HEK293 (cell line): ENCODE results near the gene CDK19.

Experiments used
- CTCF ChIA-PET: fragments of 350-600 bp; formaldehyde crosslinking; extraction: SDS; loops from one replicate; lab custom pipeline; 2021; ENCODE audit warnings: antibody characterized with exemption; lab: Yijun Ruan, JAX
- POLR2A ChIA-PET: fragments of 300-600 bp; formaldehyde crosslinking; extraction: SDS; loops from one replicate; lab custom pipeline; 2020; ENCODE audit warnings: antibody characterized with exemption, inconsistent platforms; lab: Yijun Ruan, JAX
- H3K27ac ChIP-seq: fragments of 200-500 bp; sonication (Bioruptor generic); 2 replicates; pipeline ENCODE4 v1.5.1; 2014; ENCODE audit warnings: low read depth, low read length, control low read depth, inconsistent platforms; ENCODE audit errors: extremely low read depth
- H3K36me3 ChIP-seq, 2 experiments: fragments of 200-500 bp in 1 of 2; sonication (Bioruptor generic) in 1 of 2; 1 replicate in 1 of 2; 2 replicates in 1 of 2; pipeline ENCODE4 v1.5.1; 2014 to 2017; ENCODE audit warnings: inconsistent platforms in 2 of 2, low read length in 2 of 2; ENCODE audit not compliant: control insufficient read depth in 2 of 2, insufficient read depth in 1 of 2
- H3K4me1 ChIP-seq: fragments of 200-500 bp; sonication (Bioruptor generic); 2 replicates; pipeline ENCODE4 v1.5.1; 2014; ENCODE audit warnings: mild to moderate bottlenecking, low read length, inconsistent platforms; ENCODE audit not compliant: control insufficient read depth, insufficient read depth
- H3K4me3 ChIP-seq: 2 replicates; pipeline ENCODE4 v1.5.1; 2011; ENCODE audit warnings: low read depth, mild to moderate bottlenecking, control low read depth, low read length, moderate library complexity
- H3K9me3 ChIP-seq: fragments of 200-500 bp; sonication (Bioruptor generic); 2 replicates; pipeline ENCODE4 v1.5.1; 2014; ENCODE audit warnings: low read depth, low read length, inconsistent platforms; ENCODE audit not compliant: control insufficient read depth, insufficient read depth
- ATF2 ChIP-seq: fragments of 450-650 bp; formaldehyde crosslinking; IDR thresholded peaks from 2 replicates; pipeline ENCODE4 v1.5.1; 2016; ENCODE audit warnings: missing biosample characterization, missing genetic modification characterization, low read depth
- BCL11B ChIP-seq: fragments of 450-650 bp; formaldehyde crosslinking; IDR thresholded peaks from 2 replicates; pipeline ENCODE4 v1.5.1; 2016; ENCODE audit warnings: low read depth, missing biosample characterization, missing genetic modification characterization
- ELK4 ChIP-seq: IDR thresholded peaks from 2 replicates; pipeline ENCODE4 v1.6.1; 2011; ENCODE audit warnings: mild to moderate bottlenecking, low read depth, low read length, borderline replicate concordance
- GLI2 ChIP-seq: fragments of 450-650 bp; formaldehyde crosslinking; IDR thresholded peaks from 2 replicates; pipeline ENCODE4; 2017; ENCODE audit warnings: missing biosample characterization, missing genetic modification characterization, low read depth, borderline replicate concordance
- GLIS1 ChIP-seq: fragments of 450-650 bp; formaldehyde crosslinking; IDR thresholded peaks from 2 replicates; pipeline ENCODE4 v1.5.1; 2016; ENCODE audit warnings: missing biosample characterization, missing genetic modification characterization
- KLF7 ChIP-seq: fragments of 450-650 bp; formaldehyde crosslinking; IDR thresholded peaks from 2 replicates; pipeline ENCODE4 v1.5.1; 2016; ENCODE audit warnings: missing biosample characterization, missing genetic modification characterization, borderline replicate concordance
- KLF8 ChIP-seq: fragments of 450-650 bp; formaldehyde crosslinking; IDR thresholded peaks from 2 replicates; pipeline ENCODE4 v1.5.1; 2016; ENCODE audit warnings: missing biosample characterization, missing genetic modification characterization
- MEIS1 ChIP-seq: sonication (generic); formaldehyde crosslinking; IDR thresholded peaks from 2 replicates; pipeline ENCODE4 v1.8.1; 2022; ENCODE audit warnings: missing genetic modification reagents, mild to moderate bottlenecking, borderline replicate concordance
- PBX3 ChIP-seq: sonication (generic); formaldehyde crosslinking; IDR thresholded peaks from 2 replicates; pipeline ENCODE4 v1.8.1; 2022; ENCODE audit warnings: mild to moderate bottlenecking, moderate library complexity, missing genetic modification reagents
- RBAK ChIP-seq: fragments of 450-650 bp; formaldehyde crosslinking; IDR thresholded peaks from 2 replicates; pipeline ENCODE4 v1.5.1; 2016; ENCODE audit warnings: missing biosample characterization, missing genetic modification characterization
- SCRT1 ChIP-seq: fragments of 450-650 bp; formaldehyde crosslinking; IDR thresholded peaks from 2 replicates; pipeline ENCODE4 v1.5.1; 2016; ENCODE audit warnings: missing biosample characterization, missing genetic modification characterization, borderline replicate concordance
- YY1 ChIP-seq: fragments of 450-650 bp; formaldehyde crosslinking; IDR thresholded peaks from 2 replicates; pipeline ENCODE4 v1.5.1; 2018; ENCODE audit warnings: missing biosample characterization, missing genetic modification characterization
- ZBTB26 ChIP-seq: fragments of 450-650 bp; formaldehyde crosslinking; optimal IDR thresholded peaks from 2 replicates; pipeline ENCODE3; 2016; ENCODE audit warnings: missing biosample characterization, mild to moderate bottlenecking, missing genetic modification characterization
- ZFP3 ChIP-seq: fragments of 450-650 bp; formaldehyde crosslinking; IDR thresholded peaks from 2 replicates; pipeline ENCODE4 v1.5.1; 2016; ENCODE audit warnings: low read depth, missing biosample characterization, missing genetic modification characterization
- ZFP69B ChIP-seq: fragments of 450-650 bp; formaldehyde crosslinking; IDR thresholded peaks from 2 replicates; pipeline ENCODE4 v1.5.1; 2016; ENCODE audit warnings: missing biosample characterization, missing genetic modification characterization
- ZNF114 ChIP-seq: fragments of 450-650 bp; formaldehyde crosslinking; IDR thresholded peaks from 2 replicates; pipeline ENCODE4 v1.5.0; 2017; ENCODE audit warnings: missing biosample characterization, missing genetic modification characterization
- ZNF132 ChIP-seq: fragments of 450-650 bp; formaldehyde crosslinking; IDR thresholded peaks from 2 replicates; pipeline ENCODE4 v1.5.1; 2017; ENCODE audit warnings: missing biosample characterization, missing genetic modification characterization, borderline replicate concordance
- ZNF175 ChIP-seq: fragments of 450-650 bp; formaldehyde crosslinking; IDR thresholded peaks from 2 replicates; pipeline ENCODE4 v1.5.1; 2016; ENCODE audit warnings: missing biosample characterization, missing genetic modification characterization
- ZNF202 ChIP-seq: fragments of 450-650 bp; formaldehyde crosslinking; IDR thresholded peaks from 2 replicates; pipeline ENCODE4 v1.5.1; 2016; ENCODE audit warnings: missing biosample characterization, missing genetic modification characterization, borderline replicate concordance
- ZNF223 ChIP-seq: fragments of 450-650 bp; formaldehyde crosslinking; IDR thresholded peaks from 2 replicates; pipeline ENCODE4 v1.5.1; 2016; ENCODE audit warnings: missing biosample characterization, missing genetic modification characterization
- ZNF26 ChIP-seq: fragments of 450-650 bp; formaldehyde crosslinking; IDR thresholded peaks from 2 replicates; pipeline ENCODE4 v1.5.1; 2016; ENCODE audit warnings: missing biosample characterization, missing genetic modification characterization
- ZNF292 ChIP-seq: fragments of 450-650 bp; formaldehyde crosslinking; IDR thresholded peaks from 2 replicates; pipeline ENCODE4 v1.5.1; 2016; ENCODE audit warnings: low read depth, missing biosample characterization, missing genetic modification characterization, borderline replicate concordance
- ZNF335 ChIP-seq: fragments of 450-650 bp; formaldehyde crosslinking; conservative IDR thresholded peaks from 2 replicates; pipeline ENCODE4 v1.5.1; 2016; ENCODE audit warnings: missing biosample characterization, missing genetic modification characterization
- ZNF501 ChIP-seq: fragments of 450-650 bp; formaldehyde crosslinking; IDR thresholded peaks from 2 replicates; pipeline ENCODE4 v1.5.1; 2016; ENCODE audit warnings: missing biosample characterization, missing genetic modification characterization
- ZNF529 ChIP-seq: fragments of 450-650 bp; formaldehyde crosslinking; IDR thresholded peaks from 2 replicates; pipeline ENCODE4 v1.5.1; 2017; ENCODE audit warnings: missing genetic modification characterization, missing biosample characterization; ENCODE audit not compliant: insufficient replicate concordance
- ZNF555 ChIP-seq: fragments of 450-650 bp; formaldehyde crosslinking; conservative IDR thresholded peaks from 2 replicates; pipeline ENCODE4 v1.5.1; 2017; ENCODE audit warnings: missing biosample characterization, mild to moderate bottlenecking, missing genetic modification characterization, inconsistent platforms
- ZNF560 ChIP-seq: fragments of 450-650 bp; formaldehyde crosslinking; IDR thresholded peaks from 2 replicates; pipeline ENCODE4 v1.5.1; 2017; ENCODE audit warnings: missing biosample characterization, missing genetic modification characterization, borderline replicate concordance
- ZNF596 ChIP-seq: fragments of 450-650 bp; IDR thresholded peaks from 2 replicates; pipeline ENCODE4 v1.5.0; 2018; ENCODE audit warnings: missing biosample characterization, mild to moderate bottlenecking, missing genetic modification characterization, moderate library complexity
- ZSCAN4 ChIP-seq: fragments of 450-650 bp; formaldehyde crosslinking; IDR thresholded peaks from 2 replicates; pipeline ENCODE4 v1.5.1; 2017; ENCODE audit warnings: missing biosample characterization, missing genetic modification characterization

Gene CDK19

GRCh38 chr6:110612298-110612697, 203.0 kb downstream of the CDK19 start:
- POLR2A ChIA-PET, result no interaction called here
- CTCF ChIA-PET, result no interaction called here
- no peak for TF ChIP-seq ZNF555
- no peak for TF ChIP-seq BCL11B
- TF ChIP-seq ZNF114 (tag by site-specific recombination), result no peak
- no peak for TF ChIP-seq ZNF202 (tag by site-specific recombination)
- no peak for TF ChIP-seq KLF7
- no peak for TF ChIP-seq ZNF596 (tag by site-specific recombination)
- no peak for TF ChIP-seq YY1
- no peak for TF ChIP-seq ZSCAN4 (tag by site-specific recombination)
- TF ChIP-seq ZNF26 (tag by site-specific recombination), result no peak
- no peak for TF ChIP-seq PBX3 (CRISPR knock-in tag)
- no peak for TF ChIP-seq ZFP69B (tag by site-specific recombination)
- H3K36me3 ChIP-seq, result peaks cover 0 to 10% of the 10 kb centered on the region in 2 experiments; a peak in 1 of 3 replicates
- H3K4me3 ChIP-seq, result no peak overlapping the region
- H3K4me1 ChIP-seq, result no peaks in the 10 kb centered on the region
- H3K27ac ChIP-seq, result no peak overlapping the region
- no peaks in the 10 kb centered on the region for H3K9me3 ChIP-seq

GRCh38 chr6:110609101-110609500, 206.2 kb downstream of the CDK19 start:
- H3K36me3 ChIP-seq, result peaks cover 0 to 6% of the 10 kb centered on the region in 2 experiments; a peak in 1 of 3 replicates
- no peak overlapping the region for H3K4me3 ChIP-seq
- H3K9me3 ChIP-seq, result no peaks in the 10 kb centered on the region
- CTCF ChIA-PET, result interaction anchor here (1.1 kb wide), 1 partner anchor 11 kb away, joined by 3 read pairs; no protein-coding TSS in a partner anchor
- POLR2A ChIA-PET, result no interaction called here
- no peak for TF ChIP-seq GLIS1 (tag by site-specific recombination)
- no peak for TF ChIP-seq ZNF223 (tag by site-specific recombination)
- no peak for TF ChIP-seq ATF2 (tag by site-specific recombination)
- no peak for TF ChIP-seq RBAK (tag by site-specific recombination)
- TF ChIP-seq ZNF560, result no peak
- TF ChIP-seq GLI2 (tag by site-specific recombination), result no peak
- no peak for TF ChIP-seq ELK4
- no peak for TF ChIP-seq ZNF292 (tag by site-specific recombination)
- TF ChIP-seq ZNF132, result no peak
- TF ChIP-seq ZBTB26, result no peak
- TF ChIP-seq ZNF529 (tag by site-specific recombination), result no peak
- TF ChIP-seq MEIS1 (CRISPR knock-in tag), result no peak
- TF ChIP-seq ZFP3 (tag by site-specific recombination), result no peak
- no peak for TF ChIP-seq ZNF335 (tag by site-specific recombination)
- TF ChIP-seq SCRT1 (tag by site-specific recombination), result no peak
- TF ChIP-seq KLF8 (tag by site-specific recombination), result no peak
- TF ChIP-seq ZNF501 (tag by site-specific recombination), result no peak
- no peak for TF ChIP-seq ZNF175 (tag by site-specific recombination)
- TF ChIP-seq, all 188 proteins: peak for 0
- Histone ChIP-seq H3K4me1 (no peaks in the 10 kb centered on the region), H3K27ac (no peak overlapping the region)
